A549 (cell line): ENCODE measurements around the gene NR1D1.

ENCODE experiments used
- CHD2 ChIP-seq: fragments of 150-350 bp; IDR thresholded peaks from 2 replicates; pipeline ENCODE4 v1.6.1; 2014; ENCODE audit warnings: low read length; ENCODE audit not compliant: partially characterized antibody
- MAX ChIP-seq: IDR thresholded peaks from 2 replicates; pipeline ENCODE4 v1.6.1; 2012
- PHF8 ChIP-seq: fragments of 200-600 bp; sonication (generic); IDR thresholded peaks from 2 replicates; pipeline ENCODE4 v1.6.1; 2016; ENCODE audit warnings: low read depth, mild to moderate bottlenecking, antibody characterized with exemption, moderate library complexity, borderline replicate concordance
- POLR2A ChIP-seq: IDR thresholded peaks from 2 replicates; pipeline ENCODE4 v1.6.1; 2012; ENCODE audit warnings: mild to moderate bottlenecking, low read length

GRCh38 chr17:40086150-40087044 is 14.0 kb downstream of the NR1D1 start:
- TF ChIP-seq POLR2A (no peak), PHF8 (no peak), MAX (no peak), CHD2 (no peak)
